KMS-11 (cell line): ENCODE results near the gene HOXB1.

Experiments used
- H2AFZ ChIP-seq: fragments of 200-600 bp; sonication (generic); 2 replicates; pipeline ENCODE4 v1.6.1; 2016; ENCODE audit warnings: antibody characterized with exemption, mixed run types, low read depth
- H3K27ac ChIP-seq: fragments of 200-600 bp; sonication (generic); 2 replicates; pipeline ENCODE4 v1.6.1; 2016; ENCODE audit warnings: mild to moderate bottlenecking, mixed run types
- H3K27me3 ChIP-seq: fragments of 200-600 bp; sonication (generic); 2 replicates; pipeline ENCODE4 v1.6.1; 2017; ENCODE audit warnings: mild to moderate bottlenecking, low read depth, mixed run types, moderate library complexity; ENCODE audit not compliant: insufficient read depth
- H3K36me3 ChIP-seq: fragments of 200-600 bp; sonication (generic); 2 replicates; pipeline ENCODE4 v1.6.1; 2017; ENCODE audit warnings: mild to moderate bottlenecking, mixed run types; ENCODE audit not compliant: insufficient read depth
- H3K4me1 ChIP-seq: fragments of 200-600 bp; sonication (generic); 2 replicates; pipeline ENCODE4 v1.6.1; 2016; ENCODE audit warnings: mild to moderate bottlenecking, low read depth, mixed run types; ENCODE audit not compliant: poor library complexity, severe bottlenecking
- H3K4me2 ChIP-seq: fragments of 200-600 bp; sonication (generic); 2 replicates; pipeline ENCODE4 v1.7.0; 2016; ENCODE audit warnings: mild to moderate bottlenecking, mixed run types
- H3K4me3 ChIP-seq: fragments of 200-600 bp; sonication (generic); IDR thresholded peaks from 2 replicates; pipeline ENCODE4 v1.6.1; 2017; ENCODE audit warnings: low read depth, low read length, mixed read lengths; ENCODE audit not compliant: insufficient read depth
- H3K79me2 ChIP-seq: fragments of 200-600 bp; sonication (generic); 2 replicates; pipeline ENCODE4 v1.6.1; 2016; ENCODE audit warnings: low read depth, mixed run types; ENCODE audit not compliant: insufficient read depth
- H3K9ac ChIP-seq: fragments of 200-600 bp; sonication (generic); 2 replicates; pipeline ENCODE4 v1.6.1; 2016; ENCODE audit warnings: mild to moderate bottlenecking, mixed run types
- H4K20me1 ChIP-seq: fragments of 200-600 bp; sonication (generic); 2 replicates; pipeline ENCODE4 v1.6.1; 2016; ENCODE audit warnings: mild to moderate bottlenecking, mixed run types; ENCODE audit not compliant: insufficient read depth
- CTCF ChIP-seq: fragments of 200-600 bp; sonication (generic); conservative IDR thresholded peaks from 2 replicates; pipeline ENCODE4 v1.6.1; 2017; ENCODE audit warnings: low read depth, mild to moderate bottlenecking, antibody characterized with exemption, low read length, moderate library complexity, mixed read lengths

The HOXB1 gene

GRCh38 chr17:48530887-48531272 is at the start of gene HOXB1:
HOXB1 (minus strand) TSS chr17:48531011; CDS start chr17:48530904, 107 bp downstream.
- Histone ChIP-seq H3K4me2 (no peak within 1 kb of the TSS), H3K9ac (no peak within 1 kb of the TSS), H3K79me2 (no peaks in the 10 kb centered on the region), H4K20me1 (no peaks in the 10 kb centered on the region), H2AFZ (no peak within 1 kb of the TSS), H3K4me3 (no peak within 1 kb of the TSS), H3K4me1 (no peaks in the 10 kb centered on the region), H3K36me3 (no peaks in the 10 kb centered on the region), H3K27ac (no peak within 1 kb of the TSS), H3K27me3 (no peaks in the 10 kb centered on the region)
- TF ChIP-seq CTCF = no peak

- no peaks in the 10 kb centered on the region for H3K36me3 ChIP-seq
- no peak overlapping the region for H3K4me2 ChIP-seq
- H3K79me2 ChIP-seq = no peaks in the 10 kb centered on the region
- H3K27ac ChIP-seq = no peak overlapping the region
- H3K27me3 ChIP-seq = no peaks in the 10 kb centered on the region; the same call in 1 of the 2 replicates
- H2AFZ ChIP-seq = no peak overlapping the region
- H4K20me1 ChIP-seq = no peaks in the 10 kb centered on the region
- H3K9ac ChIP-seq = no peak overlapping the region
- TF ChIP-seq CTCF = no peak
- peaks cover 6% of the 10 kb centered on the region for H3K4me1 ChIP-seq
- H3K4me3 ChIP-seq = no peak overlapping the region
Observed at GRCh38 chr17:48579760-48580554, 49.1 kb upstream of the HOXB1 start.

- no peak overlapping the region for H3K4me3 ChIP-seq
- TF ChIP-seq CTCF = no peak
- no peak overlapping the region for H3K27ac ChIP-seq
- H3K9ac ChIP-seq = no peak overlapping the region
- no peaks in the 10 kb centered on the region for H4K20me1 ChIP-seq
- no peaks in the 10 kb centered on the region; the same call in 1 of the 2 replicates for H3K27me3 ChIP-seq
- no peak overlapping the region for H2AFZ ChIP-seq
- H3K79me2 ChIP-seq = no peaks in the 10 kb centered on the region
- H3K4me2 ChIP-seq = no peak overlapping the region
- H3K36me3 ChIP-seq = no peaks in the 10 kb centered on the region
- peaks cover 6% of the 10 kb centered on the region for H3K4me1 ChIP-seq
Observed at GRCh38 chr17:48579471-48579759, 48.6 kb upstream of the HOXB1 start.

- Histone ChIP-seq H3K27ac (no peak overlapping the region), H3K9ac (no peak overlapping the region), H2AFZ (peak overlapping the region; percentile 41; the same call in 1 of the 2 replicates), H3K4me3 (no peak overlapping the region), H4K20me1 (no peaks in the 10 kb centered on the region), H3K79me2 (no peaks in the 10 kb centered on the region), H3K27me3 (no peaks in the 10 kb centered on the region; the same call in 1 of the 2 replicates), H3K36me3 (no peaks in the 10 kb centered on the region), H3K4me2 (no peak overlapping the region), H3K4me1 (peaks cover 6% of the 10 kb centered on the region)
- no peak for TF ChIP-seq CTCF
Observed at GRCh38 chr17:48578616-48579470, 48.0 kb upstream of the HOXB1 start.
